Stimulated activated naive CD8-positive, alpha-beta T cell treated with anti-CD3 and anti-CD28 coated beads, Interleukin-15, Interleukin-2, amounts not matched to agents 100 U/mL and 50 U/mL, for 24 hours (primary cell): ENCODE results near the gene CARD16.
"Not testable (repeated sequence)": the region's sequence is repeated elsewhere in the genome, so short reads cannot be mapped to it uniquely, and the experiment has no call there.

Source experiments
- ATAC-seq: fragments of 150-1000 bp; cut with Tn5 transposase; one replicate; pipeline ENCODE4 v1.10.0; 2021
- DNase-seq: peaks from one replicate; pipeline ENCODE4 v3.0.0; 2021

The CARD16 gene

DNA sequence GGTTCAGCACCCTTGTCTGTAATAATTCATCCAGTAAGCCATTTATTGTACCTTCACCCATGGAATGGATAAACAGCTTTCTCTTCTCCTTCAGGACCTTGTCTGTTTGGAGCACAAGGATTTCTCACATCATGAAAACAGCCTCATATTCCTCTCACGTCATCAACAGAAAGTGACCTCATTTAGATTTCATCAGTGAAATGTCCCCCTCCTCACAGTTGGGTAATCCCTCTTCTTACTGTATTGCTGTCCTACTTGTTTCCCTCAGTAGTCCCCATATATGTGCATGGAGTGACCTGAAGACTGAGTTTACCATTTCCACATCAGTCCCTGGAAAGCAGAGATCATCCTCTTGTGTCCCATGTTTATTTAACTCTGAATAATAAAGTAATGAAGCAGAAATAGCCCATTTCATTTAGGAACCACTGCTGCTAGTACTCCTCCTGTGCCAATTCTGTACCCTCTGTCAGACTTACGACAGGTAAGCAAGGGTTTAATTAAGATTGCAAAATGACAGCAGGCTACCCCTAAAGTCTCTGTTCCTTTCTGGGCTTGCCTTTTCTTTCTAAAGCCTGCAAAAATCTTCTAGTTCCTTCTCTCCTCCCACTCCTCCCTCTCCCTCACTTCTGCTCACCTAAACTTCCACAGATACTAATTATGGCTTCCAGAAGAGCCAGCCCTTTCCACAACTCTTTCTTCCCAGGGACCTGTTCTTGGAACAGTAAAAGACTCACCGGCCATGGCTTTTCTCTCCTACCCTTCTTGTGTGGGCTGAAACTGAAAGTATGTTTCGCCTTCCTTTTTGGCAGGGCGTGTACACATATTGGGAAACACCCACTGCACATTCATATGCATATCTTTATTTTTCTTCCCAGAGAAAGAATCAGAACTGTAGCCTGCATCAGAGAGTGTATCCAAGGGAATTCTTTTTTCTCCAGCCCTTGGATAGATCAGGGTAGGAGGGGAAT is at the start of gene CARD16:
TSS of gene CARD16 (minus strand) at position 779 of the 968 bp plus-strand sequence. CDS start at position 741, 38 bp downstream.
- ATAC-seq (peak; percentile 92), DNase-seq (peak; percentile 33)

DNA sequence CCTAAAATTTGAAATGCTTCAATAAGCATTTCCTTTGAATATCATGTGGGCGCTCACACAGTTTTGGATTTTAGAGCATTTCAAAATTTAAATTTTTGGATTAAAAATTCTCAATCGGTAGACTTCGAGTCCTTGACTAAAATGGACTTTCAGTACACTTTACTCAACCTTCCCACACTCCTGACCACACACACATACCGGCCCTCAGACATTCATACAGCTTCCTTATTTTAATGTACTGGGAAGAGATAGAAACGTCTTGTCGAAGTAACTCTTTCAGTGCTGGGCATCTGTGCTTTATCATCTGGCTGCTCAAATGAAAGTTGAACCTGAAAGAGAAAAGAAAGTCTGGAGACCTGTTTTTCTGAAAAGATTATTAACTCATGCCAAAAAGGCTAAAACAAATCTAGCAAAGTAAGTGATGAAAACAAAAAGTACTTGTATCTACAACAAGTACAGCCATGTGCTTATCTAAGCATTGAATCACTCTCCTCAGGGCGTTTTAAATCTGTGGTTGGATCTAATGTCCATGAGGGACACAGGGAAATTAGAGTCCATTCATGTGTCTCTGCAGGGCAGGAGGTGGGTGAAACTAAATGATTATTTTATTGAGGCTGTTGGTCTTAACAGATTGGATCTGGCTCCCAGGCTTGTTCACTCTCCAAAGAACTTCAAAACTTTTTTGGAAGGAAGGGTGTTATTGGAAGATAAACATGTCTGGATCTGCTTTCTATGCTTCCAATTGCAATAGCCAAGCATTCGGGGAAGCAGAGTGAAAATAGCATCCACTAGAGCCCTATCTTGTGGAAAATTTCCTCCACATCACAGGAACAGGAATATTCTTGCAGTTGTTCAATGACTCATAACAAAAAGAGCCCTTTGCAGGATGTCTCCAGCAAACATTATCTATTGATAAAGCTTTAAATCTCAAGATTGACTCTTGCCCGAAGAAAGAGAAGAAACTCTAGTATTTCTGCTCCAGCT is 47.4 kb upstream of the CARD16 start:
- ATAC-seq (no peak), DNase-seq (no peak)

DNA sequence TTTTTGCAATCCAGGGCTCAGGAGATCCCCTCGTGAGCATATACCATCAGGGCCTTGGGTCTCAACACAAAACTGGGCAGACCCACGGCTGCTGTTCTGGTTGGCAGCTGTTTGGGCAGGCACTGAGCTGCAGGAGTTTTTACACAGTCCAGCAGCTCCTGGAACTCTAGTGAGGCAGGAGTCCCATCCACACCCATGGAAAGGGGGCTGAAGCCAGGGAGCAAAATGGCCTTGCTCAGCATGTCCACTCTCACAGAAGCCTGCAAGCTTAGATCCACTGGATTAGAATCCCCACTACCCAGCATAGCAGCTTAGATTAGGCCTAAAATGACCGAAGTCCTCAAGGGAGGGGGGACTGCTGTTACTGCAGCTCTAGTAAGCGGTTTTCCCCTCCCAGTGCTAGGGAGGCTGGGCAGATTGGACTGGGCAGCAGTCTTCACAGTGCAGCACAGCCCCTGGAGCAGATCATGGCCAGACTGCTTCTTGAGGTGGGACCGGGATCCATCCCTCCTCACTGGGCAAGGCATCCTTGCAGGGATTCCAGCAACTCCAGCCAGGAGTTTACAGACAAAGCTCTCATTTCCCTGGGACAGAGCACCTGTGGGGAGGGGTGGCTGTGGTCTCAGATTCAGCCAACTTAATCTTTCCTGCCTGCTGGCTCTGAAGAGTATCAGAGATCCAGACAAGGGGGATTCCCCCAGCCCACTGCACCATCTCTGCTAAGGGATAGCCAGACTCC is 36.4 kb upstream of the CARD16 start:
- ATAC-seq: peak; percentile 12

DNA sequence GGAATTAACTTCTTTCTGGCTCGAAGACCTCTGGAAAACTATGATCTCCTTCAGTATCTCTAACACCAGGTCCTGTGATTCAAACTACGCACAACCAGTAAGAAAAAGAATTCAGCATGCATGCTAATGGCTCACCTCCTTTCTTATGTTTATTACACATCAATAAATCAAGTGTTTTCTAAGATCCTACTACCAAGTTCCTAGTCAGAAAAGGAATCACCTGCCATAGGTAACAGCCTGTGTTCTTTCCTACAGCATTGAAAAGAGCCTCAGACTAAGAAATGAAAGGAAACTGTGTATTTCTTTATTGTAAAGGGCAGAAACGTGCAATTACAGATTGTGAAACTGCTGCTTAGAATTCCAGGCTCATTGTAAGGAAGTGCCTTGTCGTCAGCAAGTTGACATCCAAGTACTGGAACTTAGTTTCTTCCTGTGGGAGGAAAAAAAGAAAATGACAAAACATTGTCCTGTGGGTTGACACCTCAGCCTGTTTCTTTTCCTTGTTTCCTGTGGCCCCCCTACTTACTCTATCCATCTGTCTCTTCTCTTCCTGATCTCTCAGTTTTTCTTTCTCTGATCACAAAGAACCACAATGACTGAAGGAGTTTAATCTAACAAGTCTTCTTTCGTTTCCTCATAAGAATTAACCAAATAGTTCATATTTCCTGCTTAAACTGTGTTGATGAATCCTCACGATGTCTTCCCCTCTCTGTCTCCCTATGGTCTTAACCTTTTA is 35.2 kb upstream of the CARD16 start:
- DNase-seq, ATAC-seq: not testable (repeated sequence)

More for the DNA sequence above, 36.4 kb upstream of the CARD16 start:
- no peak for DNase-seq

DNA sequence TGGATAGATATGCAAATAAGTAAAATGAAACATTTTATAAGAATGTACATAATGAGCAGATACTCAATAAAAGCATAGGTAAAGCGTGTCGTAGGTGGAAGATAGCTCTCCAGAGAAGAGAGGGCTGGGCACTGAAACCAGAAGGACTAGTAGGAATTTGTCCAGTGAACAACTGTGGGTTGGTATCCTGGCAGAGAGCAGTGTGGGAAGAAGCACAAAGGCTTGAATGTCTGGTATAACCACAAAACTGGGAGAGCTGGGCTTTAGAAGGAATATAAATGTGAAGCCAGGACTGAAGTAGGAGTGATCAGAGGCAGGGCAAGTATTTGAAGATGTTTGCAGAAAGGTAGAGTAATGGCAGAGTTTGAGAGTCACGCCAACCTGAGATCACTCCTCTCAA is 33.1 kb upstream of the CARD16 start:
- ATAC-seq: no peak
- no peak for DNase-seq

DNA sequence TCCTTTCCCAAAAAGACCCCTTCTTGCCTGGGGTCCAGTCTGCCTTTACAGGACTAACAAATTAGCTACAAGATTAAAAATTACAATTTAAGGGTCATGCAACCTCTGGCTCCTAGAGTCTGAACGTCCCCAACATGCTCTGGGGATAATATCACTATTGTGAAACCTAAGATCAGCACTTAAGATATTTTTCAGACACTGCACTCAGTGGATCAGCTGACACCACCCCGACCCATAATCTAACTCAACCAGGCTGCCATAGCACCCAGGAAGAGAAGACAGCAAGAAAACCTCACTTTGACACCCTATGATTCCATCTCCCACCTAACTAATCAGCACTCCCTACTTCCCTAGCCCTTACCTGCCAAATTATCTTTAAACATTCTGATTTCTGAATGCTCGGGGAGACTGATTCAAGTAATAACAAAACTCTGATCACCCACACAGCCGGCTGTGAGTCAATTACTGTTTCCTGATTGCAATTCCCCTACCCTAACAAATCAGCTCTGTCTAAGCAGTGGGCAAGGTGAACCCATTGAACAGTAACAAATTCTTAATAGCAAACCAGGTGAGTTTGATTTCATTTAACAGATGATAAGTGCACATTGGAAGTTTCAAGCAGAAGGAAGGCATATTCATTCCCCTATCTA is 32.1 kb upstream of the CARD16 start:
- ATAC-seq: peak; percentile 81

DNA sequence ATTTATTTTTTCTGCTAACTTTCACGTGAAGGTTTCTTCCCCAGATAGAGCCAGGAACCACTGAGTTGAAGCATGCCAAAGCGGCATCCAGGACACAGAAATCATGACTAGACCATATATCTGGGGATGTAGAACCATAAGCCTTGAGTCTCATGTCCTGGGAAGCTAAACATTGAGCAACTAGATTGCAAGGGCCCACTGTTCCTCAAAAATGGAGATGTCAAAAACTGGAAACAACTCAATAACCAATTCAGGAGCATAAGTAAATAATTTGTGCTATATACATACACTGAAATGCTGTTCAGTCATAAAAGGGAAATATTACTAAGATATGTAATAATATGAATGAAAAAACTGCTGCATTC is 29.0 kb upstream of the CARD16 start:
- ATAC-seq: no peak
- DNase-seq: no peak

More for the DNA sequence above, 32.1 kb upstream of the CARD16 start:
- DNase-seq: peak; percentile 9

DNA sequence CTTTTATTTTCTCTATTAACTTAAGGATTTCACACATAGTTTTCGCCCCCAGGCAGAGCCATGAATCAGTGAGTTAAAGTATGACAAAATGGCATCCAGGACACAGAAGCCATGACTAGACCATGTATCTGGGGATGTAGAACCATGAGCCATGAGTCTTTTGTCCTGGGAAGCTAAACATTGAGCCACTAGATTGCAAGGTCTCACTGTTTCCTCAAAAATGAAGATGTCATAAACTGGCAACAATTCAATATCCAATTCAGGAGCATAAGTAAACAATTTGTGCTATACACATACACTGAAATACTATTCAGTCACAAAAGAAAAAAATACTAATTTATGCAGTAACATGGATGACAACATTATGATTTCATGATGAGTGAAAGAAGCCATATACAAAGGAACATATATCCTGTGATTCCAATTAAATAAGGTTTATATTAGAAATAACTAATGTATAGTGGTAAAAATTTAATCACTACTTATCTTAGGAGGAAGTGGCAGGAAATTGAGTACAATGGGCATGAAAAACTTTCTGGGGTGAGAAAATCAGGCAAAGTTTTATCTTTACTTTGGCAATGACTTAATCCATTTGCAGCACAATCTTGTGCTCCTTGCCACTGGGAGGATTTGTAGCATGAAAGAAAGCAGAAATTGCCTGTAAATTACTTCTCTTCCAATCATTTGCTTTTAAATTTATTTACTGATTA is 28.5 kb upstream of the CARD16 start:
- DNase-seq: no peak
- no peak for ATAC-seq

DNA sequence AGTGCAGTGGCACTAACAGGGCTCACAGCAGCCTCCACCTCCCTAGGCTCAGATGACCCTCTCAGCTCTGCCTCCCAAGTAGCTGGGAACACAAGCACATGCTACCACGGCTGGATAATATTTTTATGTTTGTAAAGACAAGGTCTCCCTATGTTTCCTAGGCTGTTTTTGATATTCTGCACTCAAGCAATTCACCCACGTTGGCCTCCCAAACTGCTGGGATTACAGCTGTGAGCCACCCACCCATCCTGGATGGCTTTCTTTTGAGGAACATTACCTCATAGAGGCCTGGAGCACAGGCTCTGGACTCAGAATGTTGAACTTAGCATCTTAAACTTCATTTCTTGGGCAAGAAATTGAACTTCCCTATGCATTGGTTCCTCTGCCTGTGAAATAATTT is 26.9 kb upstream of the CARD16 start:
- not testable (repeated sequence) for ATAC-seq, DNase-seq

DNA sequence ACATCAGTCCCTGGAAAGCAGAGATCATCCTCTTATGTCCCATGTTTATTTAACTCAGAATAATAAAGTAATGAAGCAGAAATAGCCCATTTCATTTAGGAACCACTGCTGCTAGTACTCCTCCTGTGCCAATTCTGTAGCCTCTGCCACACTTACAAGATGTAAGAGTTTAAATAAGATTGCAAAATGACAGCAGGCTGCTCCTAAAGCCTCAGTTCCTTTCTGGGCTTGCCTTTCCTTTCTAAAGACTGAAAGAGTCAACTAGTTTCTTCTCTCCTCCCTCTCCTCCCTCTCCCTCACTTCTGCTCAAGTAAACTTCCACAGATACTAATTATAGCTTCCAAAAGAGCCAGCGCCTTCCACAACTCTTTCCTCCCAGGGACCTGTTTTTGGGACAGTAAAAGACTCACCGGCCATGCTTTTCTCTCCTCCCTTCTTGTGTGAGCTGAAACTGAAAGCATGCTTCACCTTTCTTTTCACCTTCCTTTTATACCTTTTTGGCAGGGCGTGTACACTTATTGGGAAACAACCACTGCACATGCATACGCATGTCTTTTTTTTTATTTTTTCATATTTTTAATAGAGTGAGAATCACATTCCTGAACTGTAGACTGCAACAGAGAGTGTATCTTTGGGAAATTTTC is 26.1 kb upstream of the CARD16 start:
- ATAC-seq (no peak), DNase-seq (no peak)

DNA sequence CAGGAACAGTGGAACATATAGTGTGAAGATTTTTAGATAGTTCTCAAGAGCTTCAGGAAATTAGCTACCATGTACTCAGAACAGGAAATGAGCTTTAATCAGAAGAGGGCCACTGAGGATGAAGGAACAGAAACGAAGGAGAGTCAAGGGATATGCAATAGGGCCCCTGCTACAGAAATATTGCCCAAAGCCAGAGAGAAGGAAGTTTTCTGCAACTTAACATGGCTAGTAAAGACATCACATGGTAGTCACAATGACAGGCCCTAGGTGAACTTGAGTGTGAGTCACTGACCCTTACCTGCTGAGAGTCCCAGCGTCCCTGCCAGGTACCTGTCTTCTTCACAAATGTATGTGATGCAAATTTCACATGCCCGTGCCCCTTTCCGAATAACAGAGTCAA is 25.2 kb upstream of the CARD16 start:
- no peak for DNase-seq
- no peak for ATAC-seq

DNA sequence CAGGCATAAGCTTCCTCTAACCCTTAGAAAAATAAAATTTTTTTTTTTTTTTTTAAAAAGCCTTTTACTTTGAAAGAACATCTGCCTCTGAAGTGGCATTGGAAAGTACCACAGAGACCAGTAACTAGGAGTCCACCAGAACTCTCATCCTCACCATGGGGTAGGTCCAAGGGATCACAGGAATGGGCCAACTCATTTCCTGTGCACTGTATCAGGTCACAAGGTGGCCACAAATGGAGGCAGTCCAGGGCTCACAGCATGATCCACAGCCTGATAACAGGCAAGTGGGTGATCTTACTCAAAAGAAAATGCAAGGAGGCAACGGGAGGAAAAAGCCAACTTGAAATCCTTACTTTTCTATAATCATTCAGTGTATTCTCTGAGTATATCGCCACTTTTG is 24.6 kb upstream of the CARD16 start:
- ATAC-seq: peak; percentile 36
- not testable (repeated sequence) for DNase-seq

DNA sequence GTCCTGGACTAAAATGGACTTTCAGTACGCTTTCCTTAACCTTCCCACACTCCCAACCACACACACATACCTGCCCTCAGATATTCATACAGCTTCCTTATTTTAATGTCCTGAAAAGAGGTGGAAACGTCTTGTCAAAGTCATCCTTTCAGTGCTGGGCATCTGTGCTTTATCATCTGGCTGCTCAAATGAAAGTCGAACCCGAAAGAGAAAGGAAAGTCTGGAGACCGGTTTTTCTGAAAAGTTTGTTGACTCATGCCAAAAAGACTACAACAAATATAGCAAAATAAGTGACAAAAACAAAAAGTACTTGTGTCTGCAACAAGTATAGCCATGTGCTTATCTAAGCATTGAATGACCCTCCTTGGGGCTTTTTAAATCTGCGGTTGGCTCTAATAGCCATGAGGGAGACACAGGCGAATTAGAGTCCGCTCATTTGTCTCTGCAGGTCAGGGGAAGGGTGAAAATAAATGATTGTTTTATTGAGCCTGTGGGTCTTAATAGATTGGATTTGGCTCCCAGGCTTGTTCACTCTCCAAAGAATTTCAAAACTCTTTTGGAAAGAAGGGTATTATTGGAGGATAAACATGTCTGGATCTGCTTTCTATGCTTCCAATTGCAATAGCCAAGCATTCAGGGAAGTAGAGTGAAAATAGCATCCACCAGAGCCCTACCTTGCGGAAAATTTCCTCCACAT is 18.3 kb upstream of the CARD16 start:
- ATAC-seq, DNase-seq: not testable (repeated sequence)

DNA sequence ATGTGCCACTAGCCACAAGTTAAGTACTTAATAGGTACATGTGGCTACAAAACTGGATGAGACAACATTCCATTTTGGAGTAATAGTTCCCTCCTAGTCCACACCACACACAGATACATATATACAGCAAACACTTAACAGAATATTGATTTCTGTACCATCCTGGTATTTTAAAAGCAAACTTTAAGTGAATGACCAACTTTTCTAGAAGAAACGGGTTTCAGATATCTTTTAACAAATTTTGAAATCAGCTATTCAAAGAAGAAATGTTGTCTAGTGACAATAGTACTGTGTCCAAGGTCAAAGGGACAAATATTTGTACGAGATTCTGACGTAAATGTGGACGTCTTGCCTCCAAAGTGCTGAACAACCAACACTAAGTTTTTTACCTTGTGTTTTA is 12.3 kb upstream of the CARD16 start:
- no peak for ATAC-seq
- no peak for DNase-seq

DNA sequence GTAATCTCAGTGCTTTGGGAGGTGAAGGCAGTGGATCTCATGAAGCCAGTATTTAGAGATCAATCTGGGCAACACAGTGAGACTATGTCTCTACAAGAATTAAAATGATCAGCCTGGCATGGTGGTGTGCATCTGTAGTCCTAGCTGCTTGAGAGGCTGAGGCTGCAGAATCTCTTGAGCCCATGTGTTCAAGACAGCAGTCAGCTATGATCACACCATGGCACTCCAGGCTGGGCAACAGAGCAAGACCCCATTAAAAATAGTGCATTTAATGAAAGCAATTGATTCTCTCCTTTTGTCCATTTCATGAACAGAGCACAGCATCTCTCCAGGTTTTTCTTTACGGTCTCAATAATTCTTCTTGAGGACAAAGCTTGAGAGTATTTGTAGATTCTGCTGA is 11.3 kb upstream of the CARD16 start:
- no peak for DNase-seq
- ATAC-seq: no peak

DNA sequence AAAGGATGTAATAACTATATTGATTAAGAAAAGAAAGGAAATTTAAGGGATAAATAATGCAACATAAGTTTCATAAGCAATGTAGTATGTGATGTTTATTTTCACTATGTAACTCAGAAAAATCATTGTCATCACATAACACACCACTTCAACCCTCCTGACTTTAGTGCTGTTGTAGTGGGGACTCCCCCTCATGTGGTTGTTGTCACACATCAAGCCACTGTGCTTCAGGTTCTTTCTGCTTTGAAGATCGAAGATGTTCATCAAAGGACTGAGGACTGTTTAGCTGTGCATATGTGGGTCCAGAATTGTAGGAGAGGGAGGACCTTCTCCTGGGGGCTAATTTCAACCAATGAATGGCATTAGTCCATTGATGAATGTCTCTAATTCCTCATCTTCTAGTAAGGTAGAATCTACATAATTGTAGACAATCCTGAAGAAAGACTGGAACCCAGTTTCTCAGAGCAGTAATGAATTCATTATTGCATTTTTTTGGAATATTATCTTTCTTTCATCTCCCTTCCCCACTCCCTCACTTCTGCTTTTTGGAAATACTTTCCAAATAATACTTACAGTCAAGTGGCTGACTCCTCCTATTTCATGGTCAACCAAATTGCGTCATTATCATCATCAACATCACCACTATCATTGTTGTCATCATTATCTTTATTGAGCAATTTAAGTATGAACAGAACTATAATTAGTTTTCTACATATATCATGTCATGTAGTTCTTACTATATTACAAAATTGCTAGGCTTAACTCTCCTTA is 9.8 kb upstream of the CARD16 start:
- DNase-seq: no peak
- ATAC-seq: no peak

DNA sequence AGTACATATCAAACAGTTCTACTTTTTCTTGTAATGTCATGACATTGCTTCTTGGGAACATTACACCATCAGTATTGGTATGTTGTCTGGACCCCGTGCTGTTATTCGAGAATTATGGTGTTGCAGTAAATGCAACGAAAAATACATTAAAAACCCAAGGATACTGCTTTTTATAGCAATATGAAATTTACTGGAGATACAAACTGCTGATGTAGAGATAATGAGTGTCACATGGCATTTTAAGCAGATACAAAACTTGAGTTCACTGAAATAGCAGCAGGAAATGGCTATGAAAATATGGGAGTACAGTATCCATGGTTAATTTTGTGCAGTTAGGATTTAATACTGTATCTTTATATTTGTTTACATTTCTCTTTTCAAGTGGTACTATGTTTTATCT is 7.4 kb upstream of the CARD16 start:
- ATAC-seq (no peak), DNase-seq (no peak)

DNA sequence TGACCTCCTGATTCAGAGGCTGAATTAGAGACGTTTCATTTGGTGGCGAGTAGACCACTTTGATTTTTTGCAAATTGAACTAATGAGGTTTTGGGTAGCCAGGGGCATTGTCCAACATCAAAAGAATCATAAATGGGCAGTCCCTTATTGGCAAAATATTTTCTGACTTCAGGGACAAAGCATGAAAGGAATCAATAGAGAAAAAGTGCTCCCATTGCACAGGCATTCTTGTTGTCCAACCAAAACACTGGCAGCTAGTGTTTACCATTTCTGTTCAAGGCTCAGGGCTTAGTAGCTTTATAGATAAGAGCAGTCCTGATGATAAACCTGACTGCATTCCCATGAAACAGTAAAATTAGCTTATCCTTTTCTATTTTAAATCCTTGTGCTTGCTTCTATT is 6.4 kb upstream of the CARD16 start:
- ATAC-seq: no peak
- no peak for DNase-seq
